PC-9 (cell line): Measurements from ENCODE around the gene VPS39. TPM values are rescaled to one million over a fixed set of nuclear protein-coding genes. Genes with fewer than 3 reads are reported as not detected.

Source experiments
- BruUV-seq: library from RNA; stranded (reverse); fragments of 400-500 nt; replicated peaks from 2 replicates; lab custom pipeline; 2021; lab: Mats Ljungman, UMichigan
- CTCF ChIA-PET: fragments of 300-600 bp; sonication (Branson Sonifier 250); formaldehyde crosslinking; loops from one replicate; lab custom pipeline; 2022; ENCODE audit warnings: antibody characterized with exemption; lab: Charles Lee
- POLR2A ChIA-PET: fragments of 300-600 bp; sonication (Branson Sonifier 250); formaldehyde crosslinking; loops from one replicate; lab custom pipeline; 2022; ENCODE audit warnings: antibody characterized with exemption; ENCODE audit not compliant: unreplicated experiment; lab: Charles Lee
- DNase-seq, 2 experiments: peaks; one replicate each; pipeline versions ENCODE4 v3.0.0 to v3.0.0-alpha.2; 2015 to 2022; ENCODE audit warnings: mixed read lengths in 1 of 2
- H2AFZ ChIP-seq: fragments of 200-600 bp; sonication (generic); 2 replicates; pipeline ENCODE4 v1.8.1; 2017; ENCODE audit warnings: antibody characterized with exemption
- H3F3A ChIP-seq: fragments of 200-600 bp; sonication (generic); 2 replicates; pipeline ENCODE4 v1.8.1; 2017; ENCODE audit warnings: antibody characterized with exemption, mild to moderate bottlenecking, low read depth; ENCODE audit not compliant: insufficient read depth
- H3K27ac ChIP-seq: fragments of 200-600 bp; sonication (generic); 2 replicates; pipeline ENCODE4 v1.6.1; 2016; ENCODE audit warnings: mixed run types
- H3K27me3 ChIP-seq: fragments of 200-600 bp; sonication (generic); 2 replicates; pipeline ENCODE4 v1.6.1; 2016; ENCODE audit warnings: low read depth, mixed run types; ENCODE audit not compliant: insufficient read depth
- H3K36me3 ChIP-seq: fragments of 200-600 bp; sonication (generic); 2 replicates; pipeline ENCODE4 v1.6.1; 2016; ENCODE audit warnings: low read depth, mixed run types
- H3K4me1 ChIP-seq: fragments of 200-600 bp; sonication (generic); replicated peaks from 2 replicates; pipeline ENCODE4 v1.6.1; 2016; ENCODE audit warnings: mixed run types; ENCODE audit not compliant: insufficient read depth
- H3K4me2 ChIP-seq: fragments of 200-600 bp; sonication (generic); 2 replicates; pipeline ENCODE4 v1.6.1; 2017; ENCODE audit warnings: mixed run types
- H3K4me3 ChIP-seq: fragments of 200-600 bp; sonication (generic); 2 replicates; pipeline ENCODE4 v1.6.1; 2016; ENCODE audit warnings: mixed run types
- H3K79me2 ChIP-seq: fragments of 200-600 bp; sonication (generic); 2 replicates; pipeline ENCODE4 v1.6.1; 2017; ENCODE audit warnings: low read depth, mixed run types
- H3K9me2 ChIP-seq: fragments of 200-600 bp; sonication (generic); 2 replicates; pipeline ENCODE4 v1.8.1; 2017; ENCODE audit warnings: mild to moderate bottlenecking; ENCODE audit not compliant: insufficient read depth
- H3K9me3 ChIP-seq: fragments of 200-600 bp; sonication (generic); 2 replicates; pipeline ENCODE4 v1.8.1; 2016; ENCODE audit warnings: low read depth; ENCODE audit not compliant: insufficient read depth
- H4K20me1 ChIP-seq: fragments of 200-600 bp; sonication (generic); 2 replicates; pipeline ENCODE4 v1.8.1; 2017; ENCODE audit not compliant: insufficient read depth
- CTCF ChIP-seq: fragments of 200-600 bp; sonication (generic); conservative IDR thresholded peaks from 2 replicates; pipeline ENCODE4 v1.6.1; 2017; ENCODE audit warnings: mixed run types, antibody characterized with exemption, mild to moderate bottlenecking, moderate library complexity
- EZH2 ChIP-seq: fragments of 200-600 bp; sonication (generic); IDR thresholded peaks from 2 replicates; pipeline ENCODE4 v1.8.0; 2017; ENCODE audit warnings: antibody characterized with exemption, low read depth
- intact Hi-C: fragments of 100-400 bp; cut with micrococcal nuclease; formaldehyde crosslinking; loops from one replicate; pipeline ENCODE4 v1.10.0; 2022; ENCODE audit not compliant: unreplicated experiment
- total RNA-seq: library from RNA; stranded (reverse); gene quantifications from 2 replicates; pipeline ENCODE4 v1.2.3, GENCODE V29; 2021

VPS39 gene
- total RNA-seq, 1 experiment from 2014 or later: 57.6 TPM

- no peak for DNase-seq
- ChIA-PET CTCF (no interaction called here), POLR2A (interaction anchor here (0.7 kb wide), 1 partner anchor 470 kb away, joined by 3 read pairs; no protein-coding TSS in a partner anchor)
- Histone ChIP-seq H3K9me2 (no peaks in the 10 kb centered on the region), H3K4me1 (peaks cover 9% of the 10 kb centered on the region; the same call in 1 of the 2 replicates), H3K4me2 (no peak overlapping the region), H3K79me2 (peaks cover 31% of the 10 kb centered on the region), H4K20me1 (no peaks in the 10 kb centered on the region), H3K36me3 (peaks cover 5% of the 10 kb centered on the region; the same call in 1 of the 2 replicates), H3K27me3 (no peaks in the 10 kb centered on the region), H3K9me3 (no peaks in the 10 kb centered on the region), H3K4me3 (no peak overlapping the region), H3F3A (peaks cover 5% of the 10 kb centered on the region; the same call in 1 of the 2 replicates), H2AFZ (no peak overlapping the region), H3K27ac (no peak overlapping the region)
- intact Hi-C loops: no loop called here
- no TSS peak for BruUV-seq
- TF ChIP-seq EZH2 (no peak), CTCF (no peak)
These were observed 4.2 kb downstream of the VPS39 start for GRCh38 chr15:42203891-42204290.

- H3K4me3 ChIP-seq: no peak overlapping the region
- ChIA-PET POLR2A (no interaction called here), CTCF (no interaction called here)
- BruUV-seq: no TSS peak
- peaks cover 9% of the 10 kb centered on the region; the same call in 1 of the 2 replicates for H3K4me1 ChIP-seq
- no peak for DNase-seq
- no peaks in the 10 kb centered on the region for H3K9me2 ChIP-seq
- H2AFZ ChIP-seq: no peak overlapping the region
- H4K20me1 ChIP-seq: no peaks in the 10 kb centered on the region
- TF ChIP-seq EZH2 (no peak), CTCF (no peak)
- H3K36me3 ChIP-seq: peaks cover 5% of the 10 kb centered on the region; the same call in 1 of the 2 replicates
- intact Hi-C loops: no loop called here
- no peaks in the 10 kb centered on the region for H3K27me3 ChIP-seq
- no peak overlapping the region for H3K27ac ChIP-seq
- H3K9me3 ChIP-seq: no peaks in the 10 kb centered on the region
- H3F3A ChIP-seq: 0 out of 2 replicates have a peak, but pooled peaks cover 3% of the 10 kb centered on the region
- H3K79me2 ChIP-seq: peaks cover 29% of the 10 kb centered on the region
- no peak overlapping the region for H3K4me2 ChIP-seq
These were observed 5.5 kb downstream of the VPS39 start for GRCh38 chr15:42202653-42203052.

- H3K4me1 ChIP-seq: peaks cover 2% of the 10 kb centered on the region; the same call in 1 of the 2 replicates
- H2AFZ ChIP-seq: no peak overlapping the region
- peaks cover 20% of the 10 kb centered on the region for H3K79me2 ChIP-seq
- no peaks in the 10 kb centered on the region for H4K20me1 ChIP-seq
- no peaks in the 10 kb centered on the region for H3K27me3 ChIP-seq
- intact Hi-C loops: no loop called here
- POLR2A ChIA-PET: no interaction called here
- no peak overlapping the region for H3K27ac ChIP-seq
- TF ChIP-seq CTCF (no peak), EZH2 (no peak)
- BruUV-seq: no TSS peak
- DNase-seq: no peak
- 0 out of 2 replicates have a peak, but pooled peaks cover 3% of the 10 kb centered on the region for H3F3A ChIP-seq
- H3K9me2 ChIP-seq: no peaks in the 10 kb centered on the region
- no peaks in the 10 kb centered on the region for H3K9me3 ChIP-seq
- peaks cover 5% of the 10 kb centered on the region; the same call in 1 of the 2 replicates for H3K36me3 ChIP-seq
- no peak overlapping the region for H3K4me3 ChIP-seq
- H3K4me2 ChIP-seq: no peak overlapping the region
- CTCF ChIA-PET: no interaction called here
These were observed 6.3 kb downstream of the VPS39 start for GRCh38 chr15:42201801-42202200.
